ENCODE data around the gene SPAG9.
"Not testable (repeated sequence)": the region's sequence is repeated elsewhere in the genome, so short reads cannot be mapped to it uniquely, and the experiment has no call there.

SPAG9 gene

DNA sequence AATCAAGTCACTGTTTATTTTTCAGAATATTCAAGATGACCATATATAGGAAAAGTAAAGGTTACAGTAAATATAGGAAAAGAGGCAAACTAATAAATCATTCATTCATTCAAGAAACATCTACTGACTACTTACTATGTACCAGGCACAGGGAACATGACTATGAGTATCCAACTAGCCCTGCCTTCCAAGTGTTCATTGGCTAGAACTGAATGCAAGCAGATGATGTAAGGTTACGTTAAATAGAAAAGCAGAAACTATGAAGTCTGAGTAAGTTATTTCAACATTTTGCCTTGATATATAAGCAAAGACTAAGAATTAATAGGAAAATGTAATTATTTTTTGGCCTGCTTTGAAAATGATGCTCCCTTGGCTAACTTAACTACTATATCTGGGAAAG is 36.7 kb downstream of the SPAG9 start:
- H3K9me3 Mint-ChIP-seq: no peaks in the 10 kb centered on the region
- no peaks in the 10 kb centered on the region for H3K27me3 Mint-ChIP-seq
- peak overlapping the region; percentile 3 for H3K27ac Mint-ChIP-seq
- peaks cover 18% of the 10 kb centered on the region for H3K4me1 Mint-ChIP-seq (ENCODE audit: low read depth)
- peaks cover 11% of the 10 kb centered on the region for H3K36me3 Mint-ChIP-seq (ENCODE audit: low read depth)
- H3K4me3 Mint-ChIP-seq: no peak overlapping the region

- not testable (repeated sequence) for H3K9me3 Mint-ChIP-seq, H3K27ac Mint-ChIP-seq, H3K4me3 Mint-ChIP-seq, H3K27me3 Mint-ChIP-seq
- Mint-ChIP-seq H3K4me1 (ENCODE audit: low read depth) (peaks cover 17% of the 10 kb centered on the region), H3K36me3 (ENCODE audit: low read depth) (peaks cover 15% of the 10 kb centered on the region)
Measured at GRCh38 chr17:51083364-51083763, 37.3 kb downstream of the SPAG9 start.

DNA sequence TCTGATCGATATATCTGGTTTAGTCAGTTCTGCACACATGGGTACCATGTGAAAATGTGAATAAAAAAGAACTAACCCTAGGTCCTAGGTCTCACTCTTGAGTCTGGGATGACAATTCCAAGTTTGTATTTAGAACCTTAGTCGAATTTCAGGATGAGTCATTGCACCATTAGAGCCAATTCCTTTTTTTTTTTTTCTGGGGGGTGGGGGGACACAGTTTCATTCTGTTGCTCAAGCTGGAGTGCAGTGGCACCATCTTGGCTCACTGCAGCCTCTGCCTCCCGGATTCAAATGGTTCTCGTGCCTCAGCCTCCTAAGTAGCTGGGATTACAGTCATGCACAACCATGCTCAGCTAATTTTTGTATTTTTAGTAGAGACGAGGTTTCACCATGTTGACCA is 41.6 kb downstream of the SPAG9 start:
- H3K4me3 Mint-ChIP-seq: no peak overlapping the region
- no peak overlapping the region for H3K27ac Mint-ChIP-seq
- H3K36me3 Mint-ChIP-seq (ENCODE audit: low read depth): peaks cover 21% of the 10 kb centered on the region

GRCh38 chr17:51078009-51078592 is 42.6 kb downstream of the SPAG9 start:
- Mint-ChIP-seq H3K27me3 (no peaks in the 10 kb centered on the region), H3K4me1 (ENCODE audit: low read depth) (no peaks in the 10 kb centered on the region), H3K36me3 (ENCODE audit: low read depth) (peaks cover 21% of the 10 kb centered on the region), H3K9me3 (no peaks in the 10 kb centered on the region), H3K27ac (no peak overlapping the region), H3K4me3 (no peak overlapping the region)

More for the DNA sequence above, 41.6 kb downstream of the SPAG9 start:
- Mint-ChIP-seq H3K27me3 (no peaks in the 10 kb centered on the region), H3K4me1 (ENCODE audit: low read depth) (peaks cover 4% of the 10 kb centered on the region), H3K9me3 (no peaks in the 10 kb centered on the region)

DNA sequence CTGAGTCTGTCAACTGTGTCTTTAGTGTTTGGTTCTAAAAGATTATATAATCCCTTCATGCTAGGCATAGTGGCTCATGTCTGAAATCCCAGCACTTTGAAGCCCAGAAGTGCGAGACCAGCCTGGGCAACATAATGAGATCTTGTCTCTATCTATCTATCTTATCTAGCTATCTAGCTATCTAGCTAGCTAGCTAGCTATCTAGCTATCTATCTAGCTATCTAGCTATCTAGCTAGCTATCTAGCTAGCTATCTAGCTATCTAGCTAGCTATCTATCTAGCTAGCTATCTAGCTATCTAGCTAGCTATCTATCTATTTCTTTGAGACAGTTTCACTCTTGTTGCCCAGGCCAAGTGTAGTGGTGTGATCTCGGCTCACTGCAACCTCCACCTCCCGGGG is 43.8 kb downstream of the SPAG9 start:
- Mint-ChIP-seq H3K36me3 (ENCODE audit: low read depth) (peaks cover 21% of the 10 kb centered on the region), H3K4me3 (no peak overlapping the region), H3K27me3 (no peaks in the 10 kb centered on the region), H3K27ac (no peak overlapping the region), H3K4me1 (ENCODE audit: low read depth) (no peaks in the 10 kb centered on the region), H3K9me3 (no peaks in the 10 kb centered on the region)

DNA sequence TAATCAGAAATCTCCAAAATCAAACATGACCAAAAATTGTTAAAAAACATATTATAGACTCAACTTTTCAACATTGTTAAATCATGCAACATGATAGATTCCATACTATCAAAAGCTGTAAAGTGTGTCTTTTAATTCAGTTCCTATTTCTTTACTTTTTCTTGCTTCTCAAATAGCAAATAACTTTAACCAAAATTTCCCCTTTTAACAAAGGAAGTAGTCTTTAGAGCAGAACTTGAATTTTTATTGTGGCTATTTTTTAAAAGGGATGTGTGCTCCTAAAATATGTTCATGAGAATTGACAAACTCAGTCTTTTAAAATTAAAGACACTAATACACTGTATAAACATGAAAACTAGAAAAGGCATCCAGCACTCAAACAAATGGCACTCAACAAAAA is 49.1 kb downstream of the SPAG9 start:
- H3K9me3 Mint-ChIP-seq: no peaks in the 10 kb centered on the region
- H3K36me3 Mint-ChIP-seq (ENCODE audit: low read depth): peaks cover 1% of the 10 kb centered on the region
- H3K27ac Mint-ChIP-seq: no peak overlapping the region
- no peak overlapping the region for H3K4me3 Mint-ChIP-seq
- no peaks in the 10 kb centered on the region for H3K27me3 Mint-ChIP-seq
- peaks cover 20% of the 10 kb centered on the region for H3K4me1 Mint-ChIP-seq (ENCODE audit: low read depth)

DNA sequence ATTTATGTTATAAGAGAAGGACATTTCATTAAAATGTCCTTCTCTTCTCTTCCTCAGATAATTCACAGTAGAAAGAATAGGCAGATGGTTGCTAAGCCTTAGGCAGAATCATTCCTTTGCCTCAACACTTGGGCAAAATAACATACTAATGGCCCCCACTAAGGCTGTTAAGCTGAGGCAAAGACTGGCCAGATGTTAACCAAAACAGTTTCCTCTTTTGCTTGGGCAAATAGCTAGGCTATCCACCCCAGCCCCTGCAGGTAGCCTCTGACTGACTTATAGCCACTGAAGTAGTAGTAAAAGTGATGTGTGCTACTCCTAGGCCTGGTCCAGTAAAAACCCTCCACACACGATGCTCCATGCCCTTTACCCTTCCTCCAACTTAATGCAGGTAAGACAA is 55.2 kb downstream of the SPAG9 start:
- Mint-ChIP-seq H3K27me3 (no peaks in the 10 kb centered on the region), H3K4me3 (no peak overlapping the region), H3K36me3 (ENCODE audit: low read depth) (peaks cover 4% of the 10 kb centered on the region), H3K4me1 (ENCODE audit: low read depth) (peaks cover 18% of the 10 kb centered on the region), H3K9me3 (no peaks in the 10 kb centered on the region), H3K27ac (no peak overlapping the region)

DNA sequence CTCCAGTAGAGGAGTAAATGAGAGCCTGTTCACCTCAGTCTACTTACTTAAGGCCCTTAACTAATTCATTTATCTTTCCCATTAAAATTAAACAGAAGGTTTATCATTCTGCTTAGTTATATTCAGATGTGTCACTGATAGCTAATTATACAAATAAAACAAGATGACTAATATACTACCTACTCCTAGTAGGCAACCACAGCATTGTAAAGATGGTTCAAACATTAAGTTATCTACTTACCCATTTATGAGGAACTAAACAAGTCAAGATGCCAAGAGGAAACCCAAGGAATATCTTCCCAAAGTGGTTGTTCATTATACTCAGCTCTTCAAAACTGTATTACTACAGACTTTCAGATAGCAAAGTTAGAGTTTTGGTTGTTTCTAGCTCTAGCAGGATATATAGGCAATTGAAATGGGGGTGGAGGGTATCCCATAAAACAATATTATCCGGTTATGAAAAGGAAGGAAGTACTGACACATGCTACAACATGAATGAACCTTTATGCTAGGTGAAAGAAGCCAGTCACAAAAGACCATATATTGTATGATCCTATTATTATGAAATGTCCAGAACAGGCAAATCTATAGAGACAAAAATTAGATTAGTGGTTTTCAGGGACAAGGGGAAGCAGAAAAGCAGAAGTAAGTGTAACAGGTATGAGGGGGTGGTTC is 56.5 kb downstream of the SPAG9 start:
- Mint-ChIP-seq H3K9me3 (no peaks in the 10 kb centered on the region), H3K27ac (no peak overlapping the region), H3K27me3 (no peaks in the 10 kb centered on the region), H3K36me3 (ENCODE audit: low read depth) (peaks cover 4% of the 10 kb centered on the region), H3K4me3 (no peak overlapping the region), H3K4me1 (ENCODE audit: low read depth) (peaks cover 11% of the 10 kb centered on the region)

DNA sequence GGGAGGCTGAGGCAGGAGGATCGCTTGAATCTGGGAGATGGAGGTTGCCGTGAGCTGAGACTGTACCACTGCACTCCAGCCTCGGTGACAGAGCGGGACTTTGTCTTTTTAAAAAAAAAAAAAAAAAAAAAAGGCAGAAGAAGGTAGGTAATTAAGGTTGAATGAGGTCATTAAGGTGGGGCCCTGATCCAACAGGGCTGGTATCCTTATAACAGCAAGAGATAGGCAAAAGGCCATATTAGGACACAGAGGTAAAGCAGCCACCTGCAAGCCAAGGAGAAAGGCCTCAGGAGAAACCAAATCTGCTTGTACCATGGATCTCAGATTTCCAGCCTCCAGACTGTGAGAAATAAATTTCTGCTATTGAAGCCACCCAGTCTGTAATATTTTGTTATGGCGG is 60.3 kb downstream of the SPAG9 start:
- peaks cover 4% of the 10 kb centered on the region for H3K36me3 Mint-ChIP-seq (ENCODE audit: low read depth)
- H3K27ac Mint-ChIP-seq: no peak overlapping the region
- no peaks in the 10 kb centered on the region for H3K9me3 Mint-ChIP-seq
- no peaks in the 10 kb centered on the region for H3K27me3 Mint-ChIP-seq
- peaks cover 18% of the 10 kb centered on the region for H3K4me1 Mint-ChIP-seq (ENCODE audit: low read depth)
- H3K4me3 Mint-ChIP-seq: no peak overlapping the region

DNA sequence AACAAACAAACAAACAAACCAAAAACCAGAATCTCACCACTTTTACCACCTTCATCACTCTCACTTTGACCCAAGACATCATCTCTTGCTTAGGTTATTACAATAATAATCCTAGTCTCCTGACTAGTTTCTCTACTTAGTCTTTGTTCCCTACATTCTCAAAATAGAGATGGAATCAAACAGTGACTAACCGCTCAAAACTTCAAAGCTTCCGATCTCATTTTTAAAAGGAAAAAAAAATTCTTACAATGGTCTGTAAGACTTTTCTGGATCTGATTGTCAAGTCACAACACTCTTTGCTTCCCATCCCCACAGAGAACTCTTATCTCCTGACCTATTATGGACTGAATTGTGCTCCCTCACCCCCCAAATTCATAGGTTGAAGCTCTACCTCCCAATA is 60.9 kb downstream of the SPAG9 start:
- Mint-ChIP-seq H3K27ac (no peak overlapping the region), H3K36me3 (ENCODE audit: low read depth) (peaks cover 4% of the 10 kb centered on the region), H3K4me3 (no peak overlapping the region), H3K4me1 (ENCODE audit: low read depth) (peaks cover 18% of the 10 kb centered on the region), H3K9me3 (no peaks in the 10 kb centered on the region), H3K27me3 (no peaks in the 10 kb centered on the region)

DNA sequence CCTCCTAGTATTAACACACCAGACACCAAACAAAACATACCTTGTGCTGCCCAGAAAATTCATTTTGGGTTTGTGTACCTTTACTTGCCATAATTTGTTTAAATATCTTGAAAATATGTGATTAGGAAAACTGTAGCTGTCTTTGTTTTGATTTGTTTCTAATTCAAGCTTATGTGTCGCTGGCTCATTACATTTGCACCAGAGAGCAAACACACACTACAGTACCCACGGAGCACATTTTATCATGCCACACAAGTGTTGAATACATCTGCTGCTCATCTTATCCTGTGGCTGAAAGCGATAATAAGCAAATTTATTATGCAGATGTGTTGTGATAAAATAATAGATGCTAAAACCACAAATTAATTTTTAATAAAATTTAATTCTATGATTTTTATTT is 63.1 kb downstream of the SPAG9 start:
- Mint-ChIP-seq H3K4me3 (no peak overlapping the region), H3K36me3 (ENCODE audit: low read depth) (no peaks in the 10 kb centered on the region), H3K27ac (no peak overlapping the region), H3K9me3 (no peaks in the 10 kb centered on the region), H3K27me3 (no peaks in the 10 kb centered on the region), H3K4me1 (ENCODE audit: low read depth) (peaks cover 12% of the 10 kb centered on the region)

- Mint-ChIP-seq H3K4me3 (no peak overlapping the region), H3K9me3 (no peaks in the 10 kb centered on the region), H3K27me3 (no peaks in the 10 kb centered on the region), H3K36me3 (ENCODE audit: low read depth) (no peaks in the 10 kb centered on the region), H3K27ac (no peak overlapping the region), H3K4me1 (ENCODE audit: low read depth) (peaks cover 12% of the 10 kb centered on the region)
Measured at GRCh38 chr17:51056813-51057510, 63.7 kb downstream of the SPAG9 start.

- H3K27me3 Mint-ChIP-seq: no peaks in the 10 kb centered on the region
- no peaks in the 10 kb centered on the region for H3K9me3 Mint-ChIP-seq
- H3K4me3 Mint-ChIP-seq: no peak overlapping the region
- no peaks in the 10 kb centered on the region for H3K36me3 Mint-ChIP-seq (ENCODE audit: low read depth)
- peaks cover 18% of the 10 kb centered on the region for H3K4me1 Mint-ChIP-seq (ENCODE audit: low read depth)
- no peak overlapping the region for H3K27ac Mint-ChIP-seq
Measured at GRCh38 chr17:51054748-51055147, 65.9 kb downstream of the SPAG9 start.

DNA sequence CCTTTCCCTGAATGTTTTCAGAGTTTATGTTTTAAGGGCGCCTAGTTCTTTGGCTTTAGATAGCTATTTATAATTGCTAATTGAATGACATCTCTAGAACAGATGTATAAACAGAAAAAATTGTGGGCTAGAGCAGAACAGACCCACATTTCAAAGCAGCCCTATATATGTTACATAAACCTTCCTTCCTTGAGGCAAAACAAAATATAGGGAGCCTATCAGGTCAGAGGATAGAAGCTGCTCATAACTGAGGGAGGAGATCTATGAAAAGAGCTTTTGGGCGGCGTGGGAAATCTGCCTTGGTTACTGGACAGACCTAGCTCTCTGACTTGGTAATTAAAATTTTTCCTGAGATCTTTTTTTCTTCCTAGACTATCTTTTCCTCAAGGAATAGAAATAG is 68.4 kb downstream of the SPAG9 start:
- Mint-ChIP-seq H3K27me3 (no peaks in the 10 kb centered on the region), H3K36me3 (ENCODE audit: low read depth) (no peaks in the 10 kb centered on the region), H3K27ac (no peak overlapping the region), H3K4me3 (no peak overlapping the region), H3K9me3 (no peaks in the 10 kb centered on the region), H3K4me1 (ENCODE audit: low read depth) (peaks cover 18% of the 10 kb centered on the region)

DNA sequence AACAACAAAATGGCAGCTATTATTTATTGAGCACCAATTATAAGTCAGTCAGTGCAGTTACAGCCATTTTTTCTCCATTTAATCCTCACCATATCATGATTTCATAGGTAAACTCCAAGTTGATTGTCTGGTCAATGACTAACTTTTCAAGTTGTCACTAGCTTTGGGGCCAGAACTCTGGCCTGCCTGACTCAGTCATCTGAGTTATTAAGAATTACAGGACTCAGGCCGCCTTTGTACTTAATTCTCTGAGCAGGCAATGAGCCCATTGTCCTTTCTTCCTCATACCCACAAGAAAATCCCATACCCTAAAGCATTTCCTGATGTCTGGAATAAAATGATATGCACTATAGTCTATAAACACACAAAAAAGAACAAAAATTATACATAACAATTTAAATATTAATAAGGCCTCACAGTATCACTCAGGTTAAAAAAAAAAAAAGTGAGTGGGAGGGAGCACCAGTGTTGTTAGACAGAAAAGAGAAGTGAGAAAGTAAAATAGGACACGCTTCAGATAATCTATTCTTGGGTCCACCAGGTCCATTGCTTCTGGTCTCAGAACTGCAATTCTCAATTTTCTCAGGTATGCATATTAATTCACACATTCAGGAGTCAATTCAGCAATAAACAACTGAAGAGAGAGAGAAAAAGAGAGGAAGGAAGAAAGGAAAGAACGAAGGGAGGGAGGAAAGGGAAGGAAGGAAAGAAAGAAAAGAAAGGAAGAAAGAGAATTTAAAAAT is 70.2 kb downstream of the SPAG9 start:
- Mint-ChIP-seq H3K27me3 (no peaks in the 10 kb centered on the region), H3K27ac (no peak overlapping the region), H3K36me3 (ENCODE audit: low read depth) (no peaks in the 10 kb centered on the region), H3K4me1 (ENCODE audit: low read depth) (peaks cover 10% of the 10 kb centered on the region), H3K4me3 (no peak overlapping the region), H3K9me3 (no peaks in the 10 kb centered on the region)

All from stimulated activated naive CD8-positive, alpha-beta T cell treated with anti-CD3 and anti-CD28 coated beads, Interleukin-15, Interleukin-2, amounts not matched to agents 100 ng/mL and 50 ng/mL, for 24 hours (primary cell).